ENCODE measurements around the gene ZNF697.
"Not testable (repeated sequence)": the region's sequence is repeated elsewhere in the genome, so short reads cannot be mapped to it uniquely, and the experiment has no call there.

ZNF697 gene

DNA sequence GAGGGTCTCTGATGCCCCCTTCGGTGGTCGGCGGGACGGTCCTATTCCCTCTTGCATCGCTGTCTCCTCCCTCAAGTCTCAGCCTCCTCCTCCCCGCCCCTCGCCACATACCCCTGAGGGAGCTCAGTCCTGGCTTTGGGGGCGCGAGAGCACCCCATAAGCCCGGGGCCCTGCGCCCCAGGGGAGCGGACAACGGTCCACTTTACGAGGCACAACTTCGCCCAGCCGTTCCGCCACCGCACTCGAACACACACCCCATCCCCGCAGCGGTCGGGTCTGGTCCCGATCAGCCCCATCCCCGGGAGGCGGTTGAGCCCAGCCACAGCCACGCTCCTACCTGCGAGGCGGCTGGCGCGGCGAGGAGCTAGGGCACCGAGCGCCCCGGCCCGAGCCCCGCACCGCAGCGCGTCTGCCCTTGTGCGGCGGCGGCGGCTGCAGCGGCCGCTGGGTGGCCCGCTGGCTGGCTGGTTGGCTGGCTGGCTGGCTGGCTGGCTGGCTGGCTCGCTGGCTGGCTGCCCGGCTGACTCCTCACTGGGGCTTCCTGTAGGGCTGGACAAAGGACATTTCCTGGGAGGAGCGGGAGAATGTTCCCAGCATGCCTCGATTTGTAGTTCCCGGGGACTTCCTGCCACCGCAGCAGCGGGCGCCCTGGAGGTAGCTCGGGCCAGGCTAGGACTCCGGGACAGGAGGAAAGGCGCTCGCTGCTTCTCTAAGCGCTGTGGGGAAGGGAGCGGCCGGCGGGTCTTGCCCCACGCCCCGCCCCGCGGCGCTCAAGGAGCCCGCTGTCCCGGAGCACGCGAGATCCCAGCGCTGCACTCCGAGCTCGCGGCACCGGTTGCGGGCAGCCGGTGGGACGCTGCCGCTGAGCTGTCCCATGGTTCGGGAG lies at the start of gene ZNF697:
TSS of gene ZNF697 (minus strand) at position 533 of the 886 bp plus-strand sequence. CDS start 22,166 bp downstream, outside the sequence.
- peak; percentile 9 for DNase-seq

GRCh38 chr1:119697598-119697997 lies 49.5 kb upstream of the ZNF697 start:
- DNase-seq: no peak

DNA sequence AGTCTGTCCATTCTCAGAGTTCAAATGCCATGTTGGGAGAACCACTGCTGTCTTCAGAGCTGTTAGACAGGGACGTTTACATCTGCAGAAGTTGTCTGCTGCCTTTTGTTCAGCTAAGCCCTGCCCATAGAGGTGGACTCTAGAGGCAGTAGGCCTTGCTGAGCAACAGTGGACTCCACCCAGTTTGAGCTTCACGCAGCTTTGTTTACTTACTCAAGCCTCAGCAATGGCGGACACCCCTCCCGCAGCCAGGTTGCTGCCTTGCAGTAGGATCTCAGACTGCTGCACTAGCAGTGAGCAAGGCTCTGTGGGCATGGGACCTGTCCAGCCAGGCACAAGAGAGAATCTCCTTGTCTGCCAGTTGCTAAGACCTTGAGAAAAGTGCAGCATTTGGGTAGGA lies 48.8 kb upstream of the ZNF697 start:
- not testable (repeated sequence) for DNase-seq

DNA sequence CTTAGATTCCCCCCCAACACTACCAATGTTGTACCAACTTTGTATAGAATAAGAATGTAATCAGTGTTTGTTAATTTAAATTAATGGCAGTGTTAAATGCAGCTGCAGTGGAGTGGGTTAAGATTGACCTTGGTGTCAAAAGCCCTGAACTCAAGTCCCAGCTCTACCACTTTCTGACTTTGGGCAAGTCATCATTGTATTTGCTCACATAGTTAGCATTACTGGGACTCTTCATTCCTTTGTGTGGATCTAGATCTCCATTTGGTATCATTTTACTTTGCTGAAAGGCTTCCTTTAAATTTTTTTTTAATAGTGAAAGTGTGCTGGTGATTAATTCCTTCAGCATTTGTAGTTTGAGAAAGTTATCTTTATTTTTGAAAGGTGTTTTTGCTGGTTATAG lies 41.4 kb upstream of the ZNF697 start:
- DNase-seq: no peak

DNA sequence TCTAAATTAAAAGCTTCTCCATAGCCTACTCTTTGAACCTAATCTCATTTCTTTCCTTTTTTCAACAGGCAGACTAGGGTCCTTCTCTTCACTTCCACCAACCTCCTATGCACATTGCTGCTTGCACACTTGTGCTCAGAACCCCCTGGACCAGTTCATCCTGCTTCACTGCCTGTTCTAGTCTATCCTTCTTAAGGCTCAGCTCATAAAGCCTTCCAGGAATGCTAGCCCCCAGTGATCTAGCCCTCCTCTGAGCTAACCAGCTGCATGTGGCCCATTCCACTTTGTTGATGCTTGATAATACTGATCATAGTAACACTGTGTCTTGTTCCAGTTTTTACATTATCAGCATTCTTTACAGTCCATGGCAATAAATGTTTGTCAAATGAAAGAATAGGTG lies 40.7 kb upstream of the ZNF697 start:
- no peak for DNase-seq

GRCh38 chr1:119687434-119688079 lies 39.5 kb upstream of the ZNF697 start:
- no peak for DNase-seq

DNA sequence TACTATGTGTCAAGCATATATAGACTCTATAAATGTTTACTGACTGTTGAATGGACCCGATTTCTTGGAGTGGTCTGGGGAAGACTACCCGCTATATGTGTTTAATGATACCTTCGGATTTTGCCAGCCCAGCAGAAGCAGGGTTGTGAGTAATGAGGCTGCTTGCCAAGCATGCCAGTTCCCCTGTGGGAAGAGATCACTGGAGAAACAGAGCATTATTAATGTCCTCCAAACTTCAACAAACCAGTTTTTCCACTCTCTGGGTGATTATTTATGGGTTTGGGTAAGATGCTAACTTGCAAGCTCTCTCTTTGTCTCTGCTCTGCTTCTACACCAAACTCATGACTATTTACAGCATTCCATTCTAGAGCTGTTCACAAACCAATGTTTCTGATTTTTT lies 38.6 kb upstream of the ZNF697 start:
- DNase-seq: no peak

DNA sequence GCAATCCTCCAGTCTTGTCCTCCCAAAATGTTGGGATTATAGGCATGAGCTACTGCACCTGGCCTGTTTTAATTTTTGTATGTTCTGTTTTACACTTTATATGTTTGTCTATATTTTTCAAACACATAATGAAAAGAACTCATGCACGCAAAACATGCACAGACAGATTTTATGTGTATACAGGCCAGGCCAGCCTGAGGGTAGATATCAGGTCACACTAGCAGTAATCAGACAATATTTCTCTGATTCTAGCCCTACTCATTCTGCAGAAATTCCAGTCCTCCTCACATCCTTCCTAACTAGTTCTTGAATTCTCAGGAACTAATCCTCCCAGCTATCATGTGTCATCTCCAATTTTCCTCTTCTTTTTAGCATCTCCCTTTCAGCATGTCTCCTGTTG lies 35.8 kb upstream of the ZNF697 start:
- no peak for DNase-seq

DNA sequence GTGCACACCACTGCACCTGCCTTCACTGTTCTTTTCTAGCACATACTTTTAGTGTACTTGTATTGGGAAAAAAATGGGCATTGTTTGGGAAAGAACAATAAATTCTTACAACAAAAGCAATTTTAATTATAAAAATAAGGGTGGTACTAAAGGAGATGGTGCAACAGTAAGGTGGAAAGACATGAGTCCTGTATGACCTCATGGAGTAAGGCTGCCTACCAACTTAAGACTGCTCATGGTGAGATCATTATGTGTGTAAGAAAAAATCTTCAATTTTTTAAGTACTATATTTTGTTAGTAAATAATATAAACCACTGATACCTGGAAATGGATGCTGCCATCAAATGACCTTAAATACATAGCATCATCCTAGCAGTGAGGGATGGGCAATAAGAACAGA lies 34.1 kb upstream of the ZNF697 start:
- no peak for DNase-seq

DNA sequence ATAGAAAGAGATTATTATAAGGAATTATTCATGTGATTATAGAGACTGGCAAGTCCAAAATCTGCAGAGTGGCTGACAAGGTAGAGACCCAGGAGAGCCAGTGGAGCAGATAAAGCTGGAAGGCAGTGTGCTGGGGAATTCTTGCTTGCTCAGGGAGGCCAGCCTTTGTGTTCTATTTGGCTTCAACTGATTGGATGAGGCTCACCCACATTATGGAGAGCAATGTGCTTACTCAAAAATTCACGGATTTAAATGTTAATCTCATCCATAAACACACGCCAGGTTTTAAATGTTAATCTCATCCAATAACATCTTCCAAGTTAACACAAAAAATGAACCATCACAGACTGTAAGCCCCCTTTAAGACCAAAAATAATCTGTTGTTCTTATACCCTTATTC lies 33.5 kb upstream of the ZNF697 start:
- DNase-seq: no peak

GRCh38 chr1:119680723-119681122 lies 32.7 kb upstream of the ZNF697 start:
- no peak for DNase-seq

- no peak for DNase-seq
These were observed 32.1 kb upstream of the ZNF697 start for GRCh38 chr1:119680193-119680592.

DNA sequence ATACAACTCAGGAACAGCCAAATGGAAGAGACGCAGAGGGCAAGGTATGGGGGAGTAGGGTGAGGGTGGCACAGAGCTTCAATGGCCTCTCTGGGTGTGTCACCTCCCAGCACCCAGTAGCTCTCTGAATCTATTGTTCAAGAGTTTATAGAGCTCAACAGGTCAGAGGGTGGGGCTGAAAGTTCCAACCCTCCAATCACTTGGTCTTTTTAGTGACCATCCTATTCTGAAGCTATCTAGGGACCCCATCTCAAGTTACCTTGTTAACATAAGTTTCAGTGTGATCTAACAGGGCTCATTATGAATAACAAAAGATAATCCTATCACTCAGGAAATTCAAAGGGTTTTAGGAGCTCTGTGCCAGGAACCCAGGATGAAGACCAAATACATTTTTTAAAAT lies 31.2 kb upstream of the ZNF697 start:
- no peak for DNase-seq

GRCh38 chr1:119676571-119677206 lies 28.6 kb upstream of the ZNF697 start:
- DNase-seq: no peak

- peak; percentile 52 for DNase-seq
These were observed 27.6 kb upstream of the ZNF697 start for GRCh38 chr1:119675349-119676345.

- peak; percentile 32 for DNase-seq
These were observed 26.8 kb upstream of the ZNF697 start for GRCh38 chr1:119674835-119675289.

- DNase-seq: no peak
These were observed 26.1 kb upstream of the ZNF697 start for GRCh38 chr1:119674111-119674526.

DNA sequence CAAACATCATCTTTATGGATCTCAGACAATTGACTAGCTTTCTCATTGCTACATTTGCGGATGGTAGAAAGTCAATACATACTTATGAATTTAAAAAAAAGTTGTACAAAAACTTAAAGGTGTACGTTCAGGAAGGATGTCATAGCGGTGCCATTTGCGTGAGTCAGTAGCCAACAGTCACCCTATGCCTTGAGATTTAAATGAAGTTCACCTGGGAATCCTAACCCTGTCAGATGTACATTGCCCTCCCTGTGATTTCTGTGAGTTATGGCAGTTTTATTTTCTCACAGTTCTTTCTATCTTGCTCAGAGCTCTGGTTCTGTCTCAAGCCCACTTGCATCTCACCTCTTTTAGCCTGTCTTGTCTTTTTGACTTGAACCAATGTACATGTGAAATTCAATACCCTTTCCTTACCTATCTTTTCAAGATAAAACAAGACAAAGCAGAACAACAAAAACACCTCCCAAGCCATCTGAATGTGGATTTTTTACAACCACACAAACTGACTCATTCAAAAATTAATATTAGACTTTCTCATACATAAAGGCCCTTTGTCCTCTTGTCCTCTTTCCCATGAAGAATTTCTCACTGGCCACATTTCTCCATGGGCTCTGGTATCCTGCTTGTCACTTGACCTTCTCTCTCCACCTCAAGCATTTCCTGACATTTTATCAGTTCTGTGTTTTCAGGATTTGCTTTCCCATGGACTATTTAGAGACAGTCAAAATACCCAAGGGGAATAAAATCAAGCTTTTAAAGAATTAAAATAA lies 25.3 kb upstream of the ZNF697 start:
- no peak for DNase-seq

DNA sequence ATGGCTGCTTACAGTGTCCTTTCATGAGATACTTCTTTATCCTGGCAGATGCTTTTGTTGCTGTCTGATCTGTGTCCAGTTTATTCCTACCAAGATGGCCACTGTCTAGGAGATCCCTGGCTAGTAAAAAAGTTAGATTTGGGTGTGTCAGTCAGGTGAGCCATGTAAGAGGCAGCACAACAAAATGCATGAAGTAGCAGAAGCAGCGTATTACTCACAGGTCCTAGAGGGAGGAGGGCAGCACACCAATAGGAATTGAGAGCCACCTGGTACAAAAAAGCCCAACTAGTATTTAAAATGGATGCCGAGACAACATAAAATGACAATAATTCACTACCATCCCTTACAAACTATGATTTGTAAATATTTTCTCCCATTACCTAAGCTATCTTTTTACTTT lies 22.8 kb upstream of the ZNF697 start:
- DNase-seq: no peak

GRCh38 chr1:119667173-119667572 lies 19.1 kb upstream of the ZNF697 start:
- no peak for DNase-seq

- no peak for DNase-seq
These were observed 16.0 kb upstream of the ZNF697 start for GRCh38 chr1:119664067-119664466.

- DNase-seq: no peak
These were observed 14.0 kb upstream of the ZNF697 start for GRCh38 chr1:119662034-119662437.
